ENCODE measurements around the gene MTHFD1L.
A peak's percentile ranks its signal among the peaks of the same experiment; 100 is the strongest.
"Not testable (repeated sequence)": the region's sequence is repeated elsewhere in the genome, so short reads cannot be mapped to it uniquely, and the experiment has no call there.

The MTHFD1L gene

DNA sequence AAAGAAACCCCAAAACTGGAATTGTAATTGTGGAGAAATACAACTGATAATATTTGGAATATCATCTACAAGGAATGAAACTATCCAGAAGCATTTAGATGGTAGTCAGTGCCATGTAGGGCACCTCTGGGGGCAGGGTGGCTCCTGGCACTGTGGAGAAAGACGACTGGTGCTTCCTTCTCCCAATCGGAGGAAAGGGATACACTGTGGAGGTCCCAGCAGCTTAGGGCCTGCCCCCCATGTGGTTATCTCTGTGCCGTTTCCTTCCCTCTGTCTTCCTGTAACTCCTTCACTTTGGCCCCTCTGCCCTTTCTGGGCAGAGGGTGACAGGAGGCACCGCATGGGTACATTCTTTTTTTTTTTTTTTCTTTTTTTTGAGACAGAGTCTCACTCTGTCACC is 178.4 kb downstream of the MTHFD1L start (continued):
- TF ChIP-seq, protein P1, sequence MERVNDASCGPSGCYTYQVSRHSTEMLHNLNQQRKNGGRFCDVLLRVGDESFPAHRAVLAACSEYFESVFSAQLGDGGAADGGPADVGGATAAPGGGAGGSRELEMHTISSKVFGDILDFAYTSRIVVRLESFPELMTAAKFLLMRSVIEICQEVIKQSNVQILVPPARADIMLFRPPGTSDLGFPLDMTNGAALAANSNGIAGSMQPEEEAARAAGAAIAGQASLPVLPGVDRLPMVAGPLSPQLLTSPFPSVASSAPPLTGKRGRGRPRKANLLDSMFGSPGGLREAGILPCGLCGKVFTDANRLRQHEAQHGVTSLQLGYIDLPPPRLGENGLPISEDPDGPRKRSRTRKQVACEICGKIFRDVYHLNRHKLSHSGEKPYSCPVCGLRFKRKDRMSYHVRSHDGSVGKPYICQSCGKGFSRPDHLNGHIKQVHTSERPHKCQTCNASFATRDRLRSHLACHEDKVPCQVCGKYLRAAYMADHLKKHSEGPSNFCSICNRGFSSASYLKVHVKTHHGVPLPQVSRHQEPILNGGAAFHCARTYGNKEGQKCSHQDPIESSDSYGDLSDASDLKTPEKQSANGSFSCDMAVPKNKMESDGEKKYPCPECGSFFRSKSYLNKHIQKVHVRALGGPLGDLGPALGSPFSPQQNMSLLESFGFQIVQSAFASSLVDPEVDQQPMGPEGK (CRISPR knock-in tag; IDR thresholded peaks at IDR 0.05; ENCODE audit: borderline replicate concordance) = no peak
- TF ChIP-seq OSR1 (CRISPR knock-in tag; IDR thresholded peaks at IDR 0.05) (no peak), CSRNP3 (CRISPR knock-in tag; IDR thresholded peaks at IDR 0.05) (no peak), ZC3H10 (CRISPR knock-in tag; IDR thresholded peaks at IDR 0.05) (no peak), ZNF70 (CRISPR knock-in tag; IDR thresholded peaks at IDR 0.05) (no peak)

GRCh38 chr6:151044465-151045441 is 179.3 kb downstream of the MTHFD1L start:
- peak; percentile 7 for TF ChIP-seq ISL1 (CRISPR knock-in tag; IDR thresholded peaks at IDR 0.05)
- no peak for TF ChIP-seq BACH2 (CRISPR knock-in tag; IDR thresholded peaks at IDR 0.05; ENCODE audit: borderline replicate concordance)
- peak; percentile 26; the same call in 1 of the 2 replicates for TF ChIP-seq ZFP3 (CRISPR knock-in tag; IDR thresholded peaks at IDR 0.05)
- TF ChIP-seq ZC3H10 (CRISPR knock-in tag; IDR thresholded peaks at IDR 0.05) = no peak
- TF ChIP-seq, protein P1 (CRISPR knock-in tag; IDR thresholded peaks at IDR 0.05; ENCODE audit: borderline replicate concordance) = peak; percentile 48; the same call in 1 of the 2 replicates
- peak; percentile 48; the same call in 1 of the 2 replicates for TF ChIP-seq RARB (CRISPR knock-in tag; IDR thresholded peaks at IDR 0.05)
- TF ChIP-seq ZNF70 (CRISPR knock-in tag; IDR thresholded peaks at IDR 0.05) = no peak
- no peak for TF ChIP-seq ZNF565 (CRISPR knock-in tag; conservative IDR thresholded peaks at IDR 0.05; ENCODE audit: low read depth)
- TF ChIP-seq GLIS3 (CRISPR knock-in tag; IDR thresholded peaks at IDR 0.05) = no peak
- TF ChIP-seq CSRNP3 (CRISPR knock-in tag; IDR thresholded peaks at IDR 0.05) = no peak
- TF ChIP-seq ZNF8 (CRISPR knock-in tag; IDR thresholded peaks at IDR 0.05) = no peak
- TF ChIP-seq ESRRG (CRISPR knock-in tag; IDR thresholded peaks at IDR 0.05) = 0 out of 2 replicates have a peak, but pooled peaks have one; percentile 19
- peak; percentile 54; the same call in 1 of the 2 replicates for TF ChIP-seq CSDC2 (CRISPR knock-in tag; IDR thresholded peaks at IDR 0.05)
- no peak for TF ChIP-seq PPARA (CRISPR knock-in tag; IDR thresholded peaks at IDR 0.05; ENCODE audit: borderline replicate concordance)
- TF ChIP-seq, protein P2, sequence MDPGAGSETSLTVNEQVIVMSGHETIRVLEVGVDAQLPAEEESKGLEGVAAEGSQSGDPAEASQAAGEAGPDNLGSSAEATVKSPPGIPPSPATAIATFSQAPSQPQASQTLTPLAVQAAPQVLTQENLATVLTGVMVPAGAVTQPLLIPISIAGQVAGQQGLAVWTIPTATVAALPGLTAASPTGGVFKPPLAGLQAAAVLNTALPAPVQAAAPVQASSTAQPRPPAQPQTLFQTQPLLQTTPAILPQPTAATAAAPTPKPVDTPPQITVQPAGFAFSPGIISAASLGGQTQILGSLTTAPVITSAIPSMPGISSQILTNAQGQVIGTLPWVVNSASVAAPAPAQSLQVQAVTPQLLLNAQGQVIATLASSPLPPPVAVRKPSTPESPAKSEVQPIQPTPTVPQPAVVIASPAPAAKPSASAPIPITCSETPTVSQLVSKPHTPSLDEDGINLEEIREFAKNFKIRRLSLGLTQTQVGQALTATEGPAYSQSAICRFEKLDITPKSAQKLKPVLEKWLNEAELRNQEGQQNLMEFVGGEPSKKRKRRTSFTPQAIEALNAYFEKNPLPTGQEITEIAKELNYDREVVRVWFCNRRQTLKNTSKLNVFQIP (CRISPR knock-in tag; IDR thresholded peaks at IDR 0.05; ENCODE audit: borderline replicate concordance, low read depth) = no peak
- peak; percentile 45 for ATAC-seq

- not testable (repeated sequence) for ATAC-seq
- TF ChIP-seq RARB (CRISPR knock-in tag; IDR thresholded peaks at IDR 0.05) (0 out of 2 replicates have a peak, but pooled peaks have one; percentile 25), ISL1 (CRISPR knock-in tag; IDR thresholded peaks at IDR 0.05) (peak; percentile 77), ZC3H10 (CRISPR knock-in tag; IDR thresholded peaks at IDR 0.05) (peak; percentile 46; the same call in 1 of the 2 replicates)
- TF ChIP-seq, protein P1 (CRISPR knock-in tag; IDR thresholded peaks at IDR 0.05; ENCODE audit: borderline replicate concordance) = 0 out of 2 replicates have a peak, but pooled peaks have one; percentile 42
These were observed 180.2 kb downstream of the MTHFD1L start for GRCh38 chr6:151045511-151046222.

Data from SK-N-SH treated with all-trans-retinoic acid at 6 μM for 48 hours (cell line).